Measurements from ENCODE around the gene PRKRA.

The PRKRA gene

GRCh38 chr2:178477443-178478129 lies 26.6 kb upstream of the PRKRA start:
- TF ChIP-seq POLR2AphosphoS5 (IDR thresholded peaks at IDR 0.05; ENCODE audit: low read depth, low read length) (no peak), TAF1 (IDR thresholded peaks at IDR 0.05; ENCODE audit: borderline replicate concordance, insufficient read depth, low read length) (no peak), SIN3A (IDR thresholded peaks at IDR 0.05; ENCODE audit: borderline replicate concordance, insufficient read depth, low read length) (no peak), REST (IDR thresholded peaks at IDR 0.05; ENCODE audit: insufficient read depth in 1 of 2, low read depth in 2 of 2, low read length in 2 of 2) (no peak), FOXP2 (optimal IDR thresholded peaks at IDR 0.05; ENCODE audit: borderline replicate concordance, extremely low read depth, extremely low read length, insufficient read depth) (no peak)

GRCh38 chr2:178476477-178476876 lies 25.5 kb upstream of the PRKRA start:
- TF ChIP-seq TAF1 (IDR thresholded peaks at IDR 0.05; ENCODE audit: borderline replicate concordance, insufficient read depth, low read length) (no peak), REST (IDR thresholded peaks at IDR 0.05; ENCODE audit: insufficient read depth in 1 of 2, low read depth in 2 of 2, low read length in 2 of 2) (no peak), POLR2AphosphoS5 (IDR thresholded peaks at IDR 0.05; ENCODE audit: low read depth, low read length) (no peak), SIN3A (IDR thresholded peaks at IDR 0.05; ENCODE audit: borderline replicate concordance, insufficient read depth, low read length) (no peak), FOXP2 (optimal IDR thresholded peaks at IDR 0.05; ENCODE audit: borderline replicate concordance, extremely low read depth, extremely low read length, insufficient read depth) (no peak)

- no peak for TF ChIP-seq REST (IDR thresholded peaks at IDR 0.05; ENCODE audit: insufficient read depth in 1 of 2, low read depth in 2 of 2, low read length in 2 of 2)
- TF ChIP-seq TAF1 (IDR thresholded peaks at IDR 0.05; ENCODE audit: borderline replicate concordance, insufficient read depth, low read length): no peak
- no peak for TF ChIP-seq FOXP2 (optimal IDR thresholded peaks at IDR 0.05; ENCODE audit: borderline replicate concordance, extremely low read depth, extremely low read length, insufficient read depth)
- TF ChIP-seq SIN3A (IDR thresholded peaks at IDR 0.05; ENCODE audit: borderline replicate concordance, insufficient read depth, low read length): no peak
- no peak for TF ChIP-seq POLR2AphosphoS5 (IDR thresholded peaks at IDR 0.05; ENCODE audit: low read depth, low read length)
These were observed 23.6 kb upstream of the PRKRA start for GRCh38 chr2:178474560-178474959.

GRCh38 chr2:178473931-178474330 lies 23.0 kb upstream of the PRKRA start:
- no peak for TF ChIP-seq FOXP2 (optimal IDR thresholded peaks at IDR 0.05; ENCODE audit: borderline replicate concordance, extremely low read depth, extremely low read length, insufficient read depth)
- no peak for TF ChIP-seq SIN3A (IDR thresholded peaks at IDR 0.05; ENCODE audit: borderline replicate concordance, insufficient read depth, low read length)
- no peak for TF ChIP-seq TAF1 (IDR thresholded peaks at IDR 0.05; ENCODE audit: borderline replicate concordance, insufficient read depth, low read length)
- TF ChIP-seq REST (IDR thresholded peaks at IDR 0.05; ENCODE audit: insufficient read depth in 1 of 2, low read depth in 2 of 2, low read length in 2 of 2): no peak
- TF ChIP-seq POLR2AphosphoS5 (IDR thresholded peaks at IDR 0.05; ENCODE audit: low read depth, low read length): no peak
